ENCODE measurements around the gene ALPG. TPM values are rescaled to one million over a fixed set of nuclear protein-coding genes. Genes with fewer than 3 reads are reported as not detected.
"Not testable (repeated sequence)": the region's sequence is repeated elsewhere in the genome, so short reads cannot be mapped to it uniquely, and the experiment has no call there.

ALPG gene
- total and polyA plus RNA-seq, 2 of the 4 experiments (the other 2 are of a cell fraction), result not detected

- intact Hi-C loops (cut with micrococcal nuclease); H3K14ac ChIP-seq (replicated peaks; ENCODE audit: low read depth, low read length); H3K27me3 ChIP-seq (ENCODE audit: control insufficient read depth, insufficient read depth, low read length); H3K9me3 ChIP-seq (ENCODE audit: control insufficient read depth, insufficient read depth, low read length); H2BK20ac ChIP-seq (ENCODE audit: low read depth, low read length); dilution Hi-C loops (cut with HindIII; ENCODE audit: low sequenced_read_pairs, unreplicated experiment); H4K20me1 ChIP-seq (ENCODE audit: insufficient read depth, low read length); ATAC-seq (ENCODE audit: low read depth); H2BK120ac ChIP-seq (ENCODE audit: low read depth, low read length); H2AK5ac ChIP-seq (ENCODE audit: low read depth, low read length); H3K4me1 ChIP-seq (ENCODE audit: control insufficient read depth, insufficient read depth, low read length); H3K36me3 ChIP-seq (ENCODE audit: control insufficient read depth, insufficient read depth, low read length); H4K91ac ChIP-seq (ENCODE audit: insufficient read depth, low read depth, low read length); H2AK9ac ChIP-seq (replicated peaks; ENCODE audit: low read depth, low read length, poor library complexity); H3K23ac ChIP-seq (ENCODE audit: low read depth, low read length); H2BK15ac ChIP-seq (ENCODE audit: low read depth, low read length); DNase-seq; H4K5ac ChIP-seq (ENCODE audit: low read depth, low read length); H2AFZ ChIP-seq (replicated peaks; ENCODE audit: low read length, poor library complexity); H3K4me3 ChIP-seq (ENCODE audit: insufficient read depth, low read depth, low read length); H3K4me2 ChIP-seq (ENCODE audit: low read depth, low read length); H3K9ac ChIP-seq (ENCODE audit: low read depth, low read length); H2BK5ac ChIP-seq (ENCODE audit: low read depth, low read length, poor library complexity, severe bottlenecking); H3K56ac ChIP-seq (ENCODE audit: extremely low read depth, insufficient read depth, low read length); H3K4ac ChIP-seq (ENCODE audit: low read depth, low read length); POLR2A ChIA-PET (ENCODE audit: unreplicated experiment); CTCF ChIA-PET; in situ Hi-C loops (cut with MboI; ENCODE audit: low sequenced_read_pairs); H4K8ac ChIP-seq (ENCODE audit: low read depth in 2 of 2, low read length in 2 of 2); BruUV-seq (replicated peaks); H3K9me1 ChIP-seq (ENCODE audit: insufficient read depth, low read length); H3K18ac ChIP-seq (ENCODE audit: low read depth, low read length); H3K79me1 ChIP-seq (ENCODE audit: low read depth in 1 of 2, low read length in 2 of 2); H3K27ac ChIP-seq (ENCODE audit: insufficient read depth, low read length): not testable (repeated sequence)
- no CpG with 5 or more reads among the region's 29 CpGs for WGBS, 2 experiments (ENCODE audit: extremely low coverage in 2 of 2, insufficient read length in 1 of 2)
Observed at GRCh38 chr2:232445149-232445885, 38.7 kb downstream of the ALPG start.

- H3K23ac ChIP-seq (ENCODE audit: low read depth, low read length); H4K91ac ChIP-seq (ENCODE audit: insufficient read depth, low read depth, low read length); in situ Hi-C loops (cut with MboI; ENCODE audit: low sequenced_read_pairs); H3K4me3 ChIP-seq (ENCODE audit: insufficient read depth, low read depth, low read length); H3K4ac ChIP-seq (ENCODE audit: low read depth, low read length); intact Hi-C loops (cut with micrococcal nuclease); H3K79me1 ChIP-seq (ENCODE audit: low read depth in 1 of 2, low read length in 2 of 2); H3K36me3 ChIP-seq (ENCODE audit: control insufficient read depth, insufficient read depth, low read length); H2BK15ac ChIP-seq (ENCODE audit: low read depth, low read length); POLR2A ChIA-PET (ENCODE audit: unreplicated experiment); H3K27me3 ChIP-seq (ENCODE audit: control insufficient read depth, insufficient read depth, low read length); H2BK20ac ChIP-seq (ENCODE audit: low read depth, low read length); H3K14ac ChIP-seq (replicated peaks; ENCODE audit: low read depth, low read length); H2AK9ac ChIP-seq (replicated peaks; ENCODE audit: low read depth, low read length, poor library complexity); H3K18ac ChIP-seq (ENCODE audit: low read depth, low read length); H3K9me3 ChIP-seq (ENCODE audit: control insufficient read depth, insufficient read depth, low read length); H3K9ac ChIP-seq (ENCODE audit: low read depth, low read length); H4K5ac ChIP-seq (ENCODE audit: low read depth, low read length); H3K27ac ChIP-seq (ENCODE audit: insufficient read depth, low read length); H3K56ac ChIP-seq (ENCODE audit: extremely low read depth, insufficient read depth, low read length); H3K4me1 ChIP-seq (ENCODE audit: control insufficient read depth, insufficient read depth, low read length); H4K20me1 ChIP-seq (ENCODE audit: insufficient read depth, low read length); H2AK5ac ChIP-seq (ENCODE audit: low read depth, low read length); H2BK5ac ChIP-seq (ENCODE audit: low read depth, low read length, poor library complexity, severe bottlenecking); BruUV-seq (replicated peaks); dilution Hi-C loops (cut with HindIII; ENCODE audit: low sequenced_read_pairs, unreplicated experiment); DNase-seq; H4K8ac ChIP-seq (ENCODE audit: low read depth in 2 of 2, low read length in 2 of 2); H2BK120ac ChIP-seq (ENCODE audit: low read depth, low read length); H3K9me1 ChIP-seq (ENCODE audit: insufficient read depth, low read length); H2AFZ ChIP-seq (replicated peaks; ENCODE audit: low read length, poor library complexity); H3K4me2 ChIP-seq (ENCODE audit: low read depth, low read length): not testable (repeated sequence)
- whole genome bisulfite sequencing, 2 experiments (ENCODE audit: extremely low coverage in 2 of 2, insufficient read length in 1 of 2), result no CpG with 5 or more reads among the region's 9 CpGs
- ATAC-seq (ENCODE audit: low read depth), result peak; percentile 58
- CTCF ChIA-PET, result interaction anchor here (0.6 to 1.2 kb wide), 2 partner anchors 51 to 75 kb away, joined by 4 read pairs; no protein-coding TSS in a partner anchor
Observed at GRCh38 chr2:232446266-232446777, 39.7 kb downstream of the ALPG start.
